NCI-H1092 (cell line): ENCODE data around the gene KANTR.
A peak's percentile ranks its signal among the peaks of the same experiment; 100 is the strongest.

Experiments
- DNase-seq: peaks from one replicate; lab custom pipeline; 2025; lab: John Stamatoyannopoulos, UW

KANTR gene, protein sequence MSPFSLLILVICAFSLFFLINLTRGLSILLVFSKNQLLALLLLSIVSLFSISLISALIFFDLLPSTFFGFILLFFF

DNA sequence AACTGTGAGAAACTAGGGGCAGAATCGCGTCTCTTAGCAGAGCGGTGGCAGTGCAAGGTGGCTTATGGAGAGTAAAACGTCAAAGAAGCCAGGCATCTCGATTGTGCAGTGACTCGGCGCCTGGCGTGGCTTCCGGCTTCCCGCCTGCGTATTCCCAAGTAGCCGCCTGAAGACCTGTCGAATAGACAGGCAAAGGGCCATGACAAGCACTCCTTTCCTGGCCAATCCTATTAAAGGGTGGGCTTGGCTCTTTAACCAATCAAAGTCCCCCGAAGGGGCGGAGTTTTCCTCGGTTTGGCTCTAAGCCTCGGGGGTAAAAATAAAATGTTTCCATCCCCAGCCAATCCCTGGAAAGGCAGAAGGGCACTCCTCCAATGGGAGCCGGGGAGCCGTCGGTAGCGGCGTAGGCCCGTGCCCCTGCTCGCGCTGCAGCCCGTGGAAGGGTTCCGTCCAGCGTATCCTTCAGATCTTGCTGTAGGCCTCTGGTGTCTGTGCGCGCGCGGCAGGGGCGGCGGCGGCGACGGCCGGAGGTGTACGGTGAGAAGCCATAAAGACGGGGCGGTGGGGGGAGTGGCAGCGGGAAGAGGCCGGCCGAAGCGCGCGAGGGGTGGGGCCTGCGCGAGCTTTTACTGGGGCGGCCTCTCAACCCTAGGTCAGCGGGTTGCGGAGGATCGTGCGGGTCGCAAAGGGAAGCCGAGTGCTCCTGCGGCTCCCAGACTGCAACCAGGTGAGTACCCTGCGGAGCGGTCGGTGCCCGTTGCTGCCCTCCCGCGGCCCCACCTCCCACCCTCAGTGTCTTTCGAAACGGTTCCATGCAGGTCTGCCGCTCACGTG, at the start of gene KANTR:
KANTR (plus strand) TSS at position 395 of the 834 bp plus-strand sequence. CDS start 30,131 bp downstream, outside the sequence.
- DNase-seq, result peak; percentile 98

DNA sequence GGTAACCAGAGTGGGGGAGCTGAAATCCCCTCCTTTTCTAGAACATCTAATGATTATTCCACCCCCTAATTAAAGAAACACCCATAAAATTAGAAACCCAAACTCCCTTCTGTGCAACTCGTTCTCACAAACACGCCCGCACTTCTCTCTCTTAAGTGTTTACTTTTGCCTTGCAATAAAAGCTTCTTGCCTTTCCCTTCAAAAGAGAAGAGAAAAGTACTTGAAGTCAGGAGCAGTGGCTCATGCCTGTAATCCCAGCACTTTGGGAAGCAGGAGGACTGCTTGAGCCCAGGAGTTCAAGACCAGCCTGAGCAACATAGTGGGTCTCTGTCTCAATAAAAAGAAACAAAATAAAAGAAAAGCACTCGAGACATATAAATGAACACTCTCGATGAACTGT, 48.9 kb upstream of the KANTR start:
- DNase-seq, result no peak

DNA sequence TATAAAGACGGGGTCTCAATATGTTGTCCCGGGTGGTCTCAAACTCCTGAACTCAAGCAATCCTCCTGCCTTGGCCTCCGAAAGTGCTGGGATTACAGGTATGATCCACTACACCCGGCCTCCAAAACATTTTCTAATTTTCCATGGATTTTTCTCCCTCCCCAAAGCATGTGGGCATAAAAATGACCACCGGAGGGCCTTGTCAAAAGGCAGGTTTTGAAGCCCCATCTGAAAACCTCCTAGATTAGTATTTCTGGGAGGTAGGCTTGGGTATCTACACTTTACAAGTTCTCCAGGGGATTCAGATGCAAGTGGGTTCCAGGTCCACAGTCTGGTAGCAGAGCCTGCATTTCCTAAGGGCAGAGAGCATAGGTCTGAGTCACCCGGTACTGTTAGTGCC, 46.7 kb upstream of the KANTR start:
- DNase-seq, result no peak

DNA sequence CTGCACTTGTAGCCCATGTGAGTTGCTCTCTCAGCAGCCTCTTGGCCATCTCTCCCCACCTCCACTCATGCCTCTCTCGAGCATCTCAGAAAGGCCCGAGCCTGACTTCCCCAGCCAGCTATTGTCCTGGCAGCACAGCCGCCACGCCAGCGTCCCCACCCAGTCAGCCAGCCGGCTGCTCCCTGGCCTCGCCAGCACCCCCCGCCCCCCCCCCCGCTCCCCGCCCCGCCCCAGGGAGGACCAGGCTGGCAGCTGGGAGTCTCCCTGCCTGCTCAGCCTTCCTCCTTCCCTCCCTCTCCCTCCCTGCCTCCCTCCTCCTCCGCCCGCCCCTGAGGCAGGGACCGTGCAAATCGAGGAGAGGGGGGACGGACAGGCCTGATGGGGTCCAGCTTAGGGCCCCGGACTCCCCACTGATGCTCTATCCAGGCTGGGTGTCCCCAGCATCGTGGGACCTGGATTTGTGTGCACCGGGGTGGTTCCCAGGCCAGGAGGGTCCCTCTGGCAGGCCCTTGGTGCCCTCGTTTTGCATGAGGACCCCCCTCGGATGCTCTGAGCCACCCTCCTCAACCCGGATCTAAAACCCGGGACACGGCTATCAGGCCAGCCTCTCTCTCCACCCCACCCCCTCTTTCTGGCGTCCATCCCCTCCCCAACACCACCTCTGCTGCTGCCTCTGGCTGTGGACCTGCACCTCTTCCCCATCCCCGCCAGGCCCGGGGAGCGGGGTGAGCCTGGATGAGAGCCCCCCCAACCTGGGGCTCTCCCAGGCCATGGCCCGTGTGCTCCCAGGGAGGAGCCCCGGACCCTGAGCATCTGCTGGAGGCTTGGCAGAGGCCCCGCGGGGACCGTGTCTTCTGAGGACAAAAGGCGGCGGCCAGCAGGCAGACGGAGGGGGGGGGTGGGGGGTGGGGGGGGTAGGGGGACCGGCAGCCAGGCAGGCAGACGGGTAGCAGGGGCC, 45.5 kb upstream of the KANTR start, which contains the start of gene GPR173:
GPR173 (plus strand) TSS at position 621 of the 958 bp plus-strand sequence. CDS start 27,833 bp downstream, outside the sequence.
- DNase-seq, result peak; percentile 38

DNA sequence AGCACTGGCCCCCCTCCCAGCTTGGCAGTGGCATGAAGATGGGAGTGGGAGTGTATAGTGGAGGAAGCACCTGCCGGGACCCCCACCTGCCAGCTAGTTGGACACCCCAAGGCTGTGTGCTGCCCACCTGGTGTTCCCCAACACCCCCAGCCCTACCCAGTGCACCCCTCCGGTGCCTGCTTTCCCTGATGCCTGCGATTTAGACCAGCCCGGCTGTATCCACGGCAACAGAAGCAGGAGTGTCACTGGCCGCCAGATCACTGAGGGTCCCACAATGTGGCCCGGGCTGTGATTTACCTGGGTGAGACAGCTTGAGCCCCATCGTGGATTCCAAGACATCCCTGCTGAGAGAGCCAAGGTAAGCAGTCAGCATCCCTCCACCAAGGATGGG, 44.8 kb upstream of the KANTR start:
- no peak for DNase-seq

DNA sequence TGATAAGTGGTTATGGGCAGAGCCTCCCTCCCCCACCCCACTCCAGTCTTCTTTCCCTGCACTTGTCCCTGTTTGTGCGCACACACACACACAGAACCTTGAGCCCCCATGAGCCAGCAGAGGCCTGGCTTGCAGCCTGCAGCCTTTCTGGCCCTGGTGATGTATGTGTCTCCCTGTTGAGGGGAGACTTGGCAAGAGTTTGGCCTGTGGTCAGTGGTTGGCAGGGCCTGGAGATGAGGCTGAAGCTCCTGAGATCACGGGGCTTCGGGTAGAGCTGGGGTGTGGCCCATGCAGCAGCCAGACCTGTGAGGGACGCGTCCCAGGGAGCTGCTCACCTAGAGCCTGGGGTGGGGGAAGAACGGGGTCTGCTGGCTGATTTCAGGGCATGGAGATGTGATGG, 43.1 kb upstream of the KANTR start:
- DNase-seq, result no peak

DNA sequence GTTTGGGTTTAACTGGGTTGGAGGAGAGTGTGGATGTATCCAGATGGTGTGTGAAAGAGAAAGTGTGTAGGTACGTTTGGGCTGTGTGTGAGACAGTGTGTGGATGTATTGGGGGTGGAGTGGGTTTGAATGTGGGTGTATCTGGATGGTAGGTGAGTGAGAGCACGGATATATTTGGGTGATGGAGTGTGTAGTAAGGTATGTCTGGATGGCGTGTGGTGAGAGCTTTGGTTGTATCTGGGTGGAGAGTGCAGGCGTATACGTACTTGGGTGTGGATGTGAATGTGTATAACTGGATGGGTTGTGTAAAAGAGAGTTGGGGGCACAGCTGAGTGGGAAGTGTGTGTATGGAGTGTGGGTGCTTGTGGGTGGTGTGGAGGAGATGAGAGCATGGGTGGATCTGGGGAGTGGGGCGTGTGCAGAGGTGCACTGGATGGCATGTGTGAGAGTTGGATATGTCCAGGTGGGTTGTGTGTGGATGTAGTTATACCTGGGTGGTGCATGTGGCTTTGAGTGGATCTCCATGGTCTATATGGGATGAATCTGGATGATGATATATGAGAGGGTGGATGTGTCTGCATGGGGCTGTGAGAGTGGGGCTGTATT, 38.6 kb upstream of the KANTR start:
- DNase-seq, result no peak

DNA sequence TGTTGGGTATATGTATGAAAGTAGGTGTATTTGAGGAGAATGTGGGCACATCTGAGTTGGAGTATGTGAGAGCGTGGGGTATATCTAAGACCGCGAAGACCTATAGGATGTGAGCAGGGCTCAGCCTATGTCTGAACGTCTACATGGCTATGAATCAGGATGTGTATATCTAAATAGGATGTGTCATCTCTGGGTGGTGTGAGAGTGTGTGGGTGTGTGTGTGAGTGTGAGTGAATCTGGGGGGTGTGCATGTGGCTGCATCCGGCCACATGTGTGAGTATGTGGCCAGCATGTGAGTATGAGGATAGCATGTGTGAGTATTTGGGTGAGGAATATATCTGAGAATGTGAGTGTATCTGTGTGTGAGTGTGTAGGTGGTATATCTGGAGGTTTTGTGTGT, 37.6 kb upstream of the KANTR start:
- no peak for DNase-seq

DNA sequence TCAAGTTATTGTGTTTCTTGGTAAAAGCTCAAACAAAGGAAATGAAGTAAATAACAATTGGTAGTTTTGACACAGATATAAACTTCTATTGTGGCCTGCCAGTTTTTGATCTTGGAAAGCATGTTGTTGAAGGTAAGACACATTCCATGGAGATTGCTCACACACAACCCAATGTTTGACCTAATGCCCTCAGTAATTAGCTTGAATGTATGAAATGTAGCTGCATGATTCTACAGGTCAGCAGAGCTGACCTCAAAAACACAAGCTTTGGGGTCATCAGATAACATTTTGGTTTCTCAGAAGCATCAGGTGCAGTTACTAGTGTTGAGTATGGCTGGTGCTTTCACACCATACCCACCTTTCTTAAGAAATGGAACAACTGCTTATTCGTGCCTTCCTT, 28.8 kb upstream of the KANTR start:
- DNase-seq, result no peak

DNA sequence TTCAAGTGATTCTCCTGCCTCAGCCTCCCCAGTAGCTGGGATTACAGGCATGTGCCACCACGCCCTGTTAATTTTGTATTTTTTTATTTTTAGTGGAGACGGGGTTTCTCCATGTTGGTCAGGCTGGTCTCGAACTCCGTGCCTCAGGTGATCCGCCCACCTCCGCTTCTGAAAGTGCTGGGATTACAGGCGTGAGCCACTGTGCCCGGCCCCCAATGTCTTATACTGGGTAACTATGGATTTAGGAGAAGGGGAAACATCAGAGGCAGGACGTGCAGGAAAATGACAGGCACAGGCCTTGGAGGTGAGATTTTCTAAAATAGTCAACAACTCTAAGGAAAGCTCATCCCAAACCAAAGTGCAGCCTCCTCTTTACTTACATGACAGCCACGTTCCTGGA, 22.9 kb upstream of the KANTR start:
- DNase-seq, result no peak

DNA sequence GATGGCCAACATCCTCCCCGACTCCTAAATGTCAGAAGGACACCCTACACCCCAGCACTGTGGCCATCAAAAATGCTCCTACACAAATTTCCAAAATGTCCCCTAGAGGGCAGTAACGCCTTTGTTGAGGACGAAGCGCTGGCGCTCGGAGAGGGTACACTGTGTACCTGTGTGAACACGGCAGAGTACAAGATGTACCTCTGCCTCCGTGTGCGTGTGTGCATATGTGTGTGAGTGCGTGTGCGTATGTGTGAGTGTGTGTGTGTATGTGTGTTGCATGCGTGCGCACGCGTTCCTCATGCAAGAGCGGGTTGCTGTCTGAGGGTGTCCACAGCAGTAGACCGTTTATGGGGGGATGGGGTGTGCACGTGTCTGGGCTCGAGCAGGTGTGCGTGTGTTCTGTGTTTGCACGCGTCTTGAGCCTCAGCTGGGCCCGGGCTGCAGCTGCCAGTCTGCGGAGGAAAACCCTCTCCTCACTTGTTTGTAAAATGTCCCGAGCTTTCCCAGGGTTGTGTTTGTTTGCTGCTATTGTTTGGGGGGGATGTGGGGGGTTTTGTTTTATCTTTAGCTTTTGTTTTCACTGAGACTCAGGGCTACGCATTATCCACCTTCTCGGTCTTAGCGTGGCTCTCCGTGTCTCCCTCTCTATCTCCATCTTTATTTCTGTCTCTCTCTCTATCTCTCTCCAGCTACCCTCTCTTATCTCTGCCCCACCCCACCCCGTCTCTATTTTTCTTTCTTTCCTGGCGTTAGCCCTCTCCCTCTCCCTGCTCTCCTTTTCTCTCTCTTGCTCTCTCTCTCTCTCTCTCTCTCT, 22.1 kb upstream of the KANTR start:
- DNase-seq, result peak; percentile 79

DNA sequence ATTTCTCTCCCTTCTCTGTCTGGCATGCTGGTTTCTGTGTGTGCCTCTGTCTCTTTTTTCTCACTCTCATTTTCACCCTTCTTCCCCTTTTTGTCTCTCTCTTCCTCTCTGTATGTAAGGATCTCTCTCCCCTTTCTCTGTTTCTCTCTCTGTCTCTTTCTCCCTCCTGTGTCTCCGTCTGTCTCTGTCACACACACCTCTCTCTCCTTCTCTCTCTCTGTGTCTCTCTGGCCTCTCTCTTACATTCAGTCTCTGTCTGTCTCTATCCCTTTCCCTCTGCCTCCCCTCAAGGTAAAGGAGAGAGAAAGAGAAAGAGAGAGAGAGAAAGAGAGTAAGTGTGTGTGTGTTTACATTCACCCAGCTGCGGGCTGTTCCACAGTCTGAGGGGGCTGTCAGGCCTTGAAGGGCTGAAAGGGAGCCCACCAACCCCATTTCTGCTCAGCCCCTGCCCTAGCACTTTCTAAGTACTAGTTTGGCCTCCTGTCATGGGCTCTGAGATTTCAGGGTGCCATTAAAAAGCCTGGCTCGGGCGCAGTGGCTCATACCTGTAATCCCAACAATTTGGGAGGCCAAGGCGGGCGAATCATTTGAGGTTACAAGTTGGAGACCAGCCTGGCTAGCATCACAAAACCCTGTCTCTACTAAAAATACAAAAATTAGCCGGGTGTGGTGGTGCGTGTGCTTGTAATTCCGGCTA, 21.4 kb upstream of the KANTR start:
- DNase-seq, result no peak

DNA sequence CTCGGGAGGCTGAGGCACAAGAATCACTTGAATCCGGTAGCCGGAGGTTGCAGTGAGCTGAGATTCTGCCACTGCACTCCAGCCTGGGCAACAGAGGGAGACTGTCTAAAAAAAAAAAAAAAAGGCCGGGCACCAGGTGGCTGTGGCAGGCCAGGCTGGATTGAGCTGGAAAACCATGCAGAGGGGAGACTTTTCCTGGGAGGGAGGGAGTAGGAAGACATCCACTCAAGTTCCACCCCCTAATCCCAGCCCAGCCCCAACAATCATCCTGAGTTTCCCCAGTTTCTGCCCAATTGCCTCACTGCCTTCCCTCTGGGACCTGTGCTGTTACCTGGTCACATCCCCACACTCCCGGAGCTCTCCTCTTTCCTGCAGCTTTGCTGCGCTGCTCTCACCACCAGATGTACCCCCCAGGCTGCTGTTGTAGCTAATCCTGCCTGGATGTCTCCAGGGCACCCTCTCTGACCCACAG, 20.8 kb upstream of the KANTR start:
- peak; percentile 66 for DNase-seq

DNA sequence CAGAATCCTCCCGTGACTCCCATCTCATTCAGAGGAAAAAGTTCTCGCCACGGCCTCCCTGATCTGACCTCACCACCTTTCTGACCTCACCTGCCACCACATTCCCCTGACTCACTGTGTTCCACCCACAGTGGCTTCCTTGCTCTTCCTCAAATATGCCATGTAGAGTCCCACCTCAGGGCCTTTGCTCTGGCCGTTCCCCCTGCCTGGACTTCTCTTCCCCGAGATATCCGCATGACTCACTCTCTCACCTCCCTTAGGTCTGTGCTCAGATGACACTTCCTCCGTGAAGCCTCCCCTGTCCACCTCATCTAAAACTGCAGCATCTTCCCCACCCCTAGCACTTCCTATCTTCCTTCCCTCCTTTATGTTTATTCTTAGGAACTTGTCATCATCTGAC, 18.9 kb upstream of the KANTR start:
- no peak for DNase-seq

DNA sequence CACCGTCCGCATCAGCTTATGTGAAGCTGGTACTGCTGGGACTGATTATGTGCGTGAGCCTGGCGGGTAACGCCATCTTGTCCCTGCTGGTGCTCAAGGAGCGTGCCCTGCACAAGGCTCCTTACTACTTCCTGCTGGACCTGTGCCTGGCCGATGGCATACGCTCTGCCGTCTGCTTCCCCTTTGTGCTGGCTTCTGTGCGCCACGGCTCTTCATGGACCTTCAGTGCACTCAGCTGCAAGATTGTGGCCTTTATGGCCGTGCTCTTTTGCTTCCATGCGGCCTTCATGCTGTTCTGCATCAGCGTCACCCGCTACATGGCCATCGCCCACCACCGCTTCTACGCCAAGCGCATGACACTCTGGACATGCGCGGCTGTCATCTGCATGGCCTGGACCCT, 17.3 kb upstream of the KANTR start:
- no peak for DNase-seq

DNA sequence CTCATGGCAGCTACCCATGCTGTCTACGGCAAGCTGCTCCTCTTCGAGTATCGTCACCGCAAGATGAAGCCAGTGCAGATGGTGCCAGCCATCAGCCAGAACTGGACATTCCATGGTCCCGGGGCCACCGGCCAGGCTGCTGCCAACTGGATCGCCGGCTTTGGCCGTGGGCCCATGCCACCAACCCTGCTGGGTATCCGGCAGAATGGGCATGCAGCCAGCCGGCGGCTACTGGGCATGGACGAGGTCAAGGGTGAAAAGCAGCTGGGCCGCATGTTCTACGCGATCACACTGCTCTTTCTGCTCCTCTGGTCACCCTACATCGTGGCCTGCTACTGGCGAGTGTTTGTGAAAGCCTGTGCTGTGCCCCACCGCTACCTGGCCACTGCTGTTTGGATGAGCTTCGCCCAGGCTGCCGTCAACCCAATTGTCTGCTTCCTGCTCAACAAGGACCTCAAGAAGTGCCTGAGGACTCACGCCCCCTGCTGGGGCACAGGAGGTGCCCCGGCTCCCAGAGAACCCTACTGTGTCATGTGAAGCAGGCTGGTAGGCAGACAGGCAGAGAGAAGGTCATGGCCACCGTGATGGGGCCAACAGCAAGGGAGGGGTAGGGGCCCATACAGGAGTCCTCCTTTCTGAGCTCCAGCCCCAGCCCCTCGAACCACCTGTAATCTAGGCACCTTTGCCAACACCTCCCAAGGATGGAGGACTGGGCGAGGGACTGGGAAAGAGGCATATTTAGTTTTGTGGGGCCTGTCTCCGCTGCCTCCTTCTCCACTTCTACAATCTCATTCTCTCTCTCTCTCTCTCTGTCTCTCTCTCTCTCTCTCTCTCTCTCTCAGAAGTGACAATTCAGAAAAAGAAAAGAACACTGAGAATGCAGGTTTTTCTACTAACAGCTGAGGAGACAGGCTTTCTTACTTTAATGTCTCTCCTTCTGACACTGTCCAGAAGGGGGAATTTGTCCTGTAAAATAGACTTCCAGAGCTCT, 16.4 kb upstream of the KANTR start:
- no peak for DNase-seq

DNA sequence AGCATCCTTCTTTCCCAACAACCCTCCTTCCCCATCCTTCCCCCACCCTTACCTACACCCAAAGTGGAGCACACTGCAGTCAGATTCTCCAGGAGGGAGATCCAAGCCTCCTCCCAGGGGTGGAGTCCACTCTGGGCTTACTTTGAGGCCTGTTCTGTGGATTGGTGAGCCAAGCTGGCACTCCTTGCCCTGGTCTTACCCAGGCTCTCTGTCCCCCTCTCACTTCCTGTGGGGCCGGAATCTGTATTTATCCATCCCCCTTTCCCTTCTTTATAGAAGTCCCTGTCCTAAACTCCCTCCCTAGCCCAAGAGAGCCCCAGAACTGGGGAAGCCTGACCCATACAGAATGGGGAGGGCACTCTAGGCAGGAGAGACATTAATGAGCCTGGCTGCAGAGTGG, 15.0 kb upstream of the KANTR start:
- no peak for DNase-seq

DNA sequence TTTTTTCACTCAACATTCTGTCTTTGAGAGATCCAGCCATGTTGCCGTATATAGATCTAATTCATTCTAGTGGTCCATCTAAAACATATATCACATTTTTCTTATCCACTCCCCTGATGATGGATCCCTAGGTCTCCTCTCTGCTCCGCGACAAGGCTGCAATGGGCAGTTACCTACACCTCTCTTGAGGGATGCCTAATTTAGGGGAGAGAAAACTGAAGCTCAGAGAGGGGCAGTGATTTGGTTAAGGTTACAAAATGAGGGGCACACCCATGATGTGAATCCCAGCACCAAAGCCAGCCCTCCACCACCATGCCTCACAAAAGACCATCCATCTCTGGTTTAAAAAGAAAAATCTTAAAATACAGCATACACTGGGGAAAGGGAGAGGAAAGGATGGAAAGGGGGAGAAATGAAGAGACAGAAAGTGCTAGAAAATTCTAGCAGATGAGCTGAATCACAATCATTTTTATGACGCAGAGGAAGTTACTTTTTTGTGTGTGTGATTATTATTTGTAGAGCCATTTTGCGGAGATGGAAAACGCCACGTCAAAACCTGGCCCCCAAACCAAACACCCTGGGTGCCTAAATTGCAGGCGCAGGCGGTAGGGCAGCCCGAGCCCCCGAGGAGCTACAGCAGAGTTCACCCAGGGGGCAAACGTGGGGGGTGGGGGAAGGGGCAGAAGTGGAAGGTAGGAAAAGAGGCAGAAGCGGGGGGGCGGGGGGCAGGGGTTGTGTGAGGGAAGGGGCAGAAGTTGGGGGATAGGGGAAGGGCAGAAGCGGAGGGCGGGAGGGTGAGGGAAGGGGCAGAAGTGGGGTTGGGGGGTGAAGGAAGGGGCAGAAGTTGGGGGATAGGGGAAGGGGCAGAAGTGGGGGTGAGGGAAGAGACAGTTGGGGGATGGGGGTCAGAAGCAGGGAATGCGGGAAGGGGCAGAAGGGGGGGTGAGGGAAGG, 13.0 kb upstream of the KANTR start:
- peak; percentile 18 for DNase-seq
